SH-SY5Y (cell line): ENCODE results near the gene TCF15.

Experiments used
- GATA2 ChIP-seq: IDR thresholded peaks from 2 replicates; pipeline ENCODE4 v1.6.1; 2011; ENCODE audit warnings: mild to moderate bottlenecking, low read depth, low read length
- GATA3 ChIP-seq: IDR thresholded peaks from 2 replicates; pipeline ENCODE4 v1.6.1; 2011; ENCODE audit warnings: low read depth, mild to moderate bottlenecking, low read length, moderate library complexity

DNA sequence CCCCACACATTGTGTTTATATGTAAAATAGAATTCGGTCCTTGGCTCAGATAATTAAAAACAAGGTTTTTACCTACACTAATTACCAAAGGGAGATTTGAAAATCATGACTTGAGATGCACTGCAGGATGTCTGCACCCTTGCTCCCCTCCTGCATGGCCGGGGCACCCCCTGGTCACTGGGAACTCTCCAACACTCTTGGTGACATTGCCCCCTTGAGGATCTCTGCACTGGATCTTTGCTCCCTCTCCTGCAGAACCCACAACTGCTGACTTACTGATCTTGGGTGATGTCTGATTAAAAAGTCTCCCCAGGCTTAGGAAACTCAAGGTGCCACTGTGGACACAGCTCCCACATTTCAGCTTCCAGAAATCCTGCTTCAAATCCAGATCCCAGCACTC is 49.4 kb downstream of the TCF15 start:
- no peak for TF ChIP-seq GATA3
- no peak for TF ChIP-seq GATA2
